NCI-H69 (cell line): ENCODE results near the gene ANKRD12.
A peak's percentile ranks its signal among the peaks of the same experiment; 100 is the strongest.

Experiments
- DNase-seq: peaks from one replicate; lab custom pipeline; 2025; lab: John Stamatoyannopoulos, UW

Gene ANKRD12

GRCh38 chr18:9106800-9107584 lies 29.6 kb upstream of the ANKRD12 start:
- no peak for DNase-seq

GRCh38 chr18:9108911-9109310 lies 27.7 kb upstream of the ANKRD12 start:
- no peak for DNase-seq

- no peak for DNase-seq
These were observed 27.1 kb upstream of the ANKRD12 start for GRCh38 chr18:9109523-9109922.

- no peak for DNase-seq
These were observed 23.0 kb upstream of the ANKRD12 start for GRCh38 chr18:9113468-9114149.

- DNase-seq: no peak
These were observed 20.6 kb upstream of the ANKRD12 start for GRCh38 chr18:9115984-9116383.

GRCh38 chr18:9117980-9118841 lies 18.4 kb upstream of the ANKRD12 start:
- DNase-seq: no peak

GRCh38 chr18:9120796-9121195 lies 15.8 kb upstream of the ANKRD12 start:
- DNase-seq: no peak

GRCh38 chr18:9123520-9123919 lies 13.1 kb upstream of the ANKRD12 start:
- no peak for DNase-seq

- DNase-seq: no peak
These were observed 11.8 kb upstream of the ANKRD12 start for GRCh38 chr18:9124824-9125223.

GRCh38 chr18:9126337-9126736 lies 10.2 kb upstream of the ANKRD12 start:
- no peak for DNase-seq

GRCh38 chr18:9130195-9130594 lies 6.4 kb upstream of the ANKRD12 start:
- no peak for DNase-seq

- no peak for DNase-seq
These were observed 5.8 kb upstream of the ANKRD12 start for GRCh38 chr18:9130806-9131205.

- DNase-seq: no peak
These were observed 4.0 kb upstream of the ANKRD12 start for GRCh38 chr18:9132628-9133027.

- no peak for DNase-seq
These were observed 3.4 kb upstream of the ANKRD12 start for GRCh38 chr18:9133225-9133624.

- peak; percentile 53 for DNase-seq
These were observed 1.3 kb upstream of the ANKRD12 start for GRCh38 chr18:9135081-9135911.

GRCh38 chr18:9135912-9136314 lies 668 bp upstream of the ANKRD12 start:
- peak; percentile 99 for DNase-seq

- peak; percentile 98 for DNase-seq
These were observed 836 bp downstream of the ANKRD12 start for GRCh38 chr18:9137168-9138066.

- DNase-seq: no peak
These were observed 2.9 kb downstream of the ANKRD12 start for GRCh38 chr18:9139400-9140039.

- no peak for DNase-seq
These were observed 3.8 kb downstream of the ANKRD12 start for GRCh38 chr18:9140381-9140780.

GRCh38 chr18:9140984-9141383 lies 4.4 kb downstream of the ANKRD12 start:
- no peak for DNase-seq
